NCI-H146 (cell line): Measurements from ENCODE around the gene AMPD1.

Source experiments
- DNase-seq: peaks from one replicate; lab custom pipeline; 2025; lab: John Stamatoyannopoulos, UW

AMPD1 gene

DNA sequence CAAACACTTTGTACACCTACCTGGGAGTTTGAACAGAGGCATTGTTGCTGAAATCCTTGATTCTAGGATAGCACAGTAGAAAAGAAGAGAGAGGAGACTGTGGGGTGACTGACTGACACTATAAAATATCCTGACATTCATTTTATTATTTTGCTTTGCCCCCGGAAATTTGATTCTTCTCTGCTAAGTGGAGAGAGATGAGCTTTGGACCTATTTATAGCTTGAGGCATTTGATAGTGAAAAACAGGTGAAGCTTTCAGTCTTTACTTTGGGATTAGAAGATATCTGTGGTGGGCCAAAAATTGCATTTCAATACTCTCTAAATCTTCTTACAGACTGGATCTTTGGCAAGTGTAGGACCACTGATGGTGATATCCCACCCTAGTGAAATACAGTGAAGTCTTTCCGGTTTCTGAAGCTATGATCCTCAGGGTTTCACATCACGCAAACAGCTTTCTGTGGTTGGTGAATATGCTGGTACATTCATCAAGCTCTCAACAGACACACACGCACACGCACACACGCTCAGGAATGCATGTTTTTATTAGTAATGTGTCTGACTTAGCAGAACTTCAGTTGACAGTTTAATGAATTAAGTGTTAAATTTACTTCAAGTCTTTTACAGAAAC lies at the start of gene AMPD1:
Gene AMPD1 (minus strand): TSS at position 117 of the 629 bp plus-strand sequence. CDS start 75 bp downstream, at position 42.
- DNase-seq: no peak

GRCh38 chr1:114741963-114742746 lies 46.8 kb upstream of the AMPD1 start:
- DNase-seq: no peak

- no peak for DNase-seq
These were observed 45.0 kb upstream of the AMPD1 start for GRCh38 chr1:114740331-114740730.

GRCh38 chr1:114737314-114737849 lies 42.0 kb upstream of the AMPD1 start:
- DNase-seq: no peak

DNA sequence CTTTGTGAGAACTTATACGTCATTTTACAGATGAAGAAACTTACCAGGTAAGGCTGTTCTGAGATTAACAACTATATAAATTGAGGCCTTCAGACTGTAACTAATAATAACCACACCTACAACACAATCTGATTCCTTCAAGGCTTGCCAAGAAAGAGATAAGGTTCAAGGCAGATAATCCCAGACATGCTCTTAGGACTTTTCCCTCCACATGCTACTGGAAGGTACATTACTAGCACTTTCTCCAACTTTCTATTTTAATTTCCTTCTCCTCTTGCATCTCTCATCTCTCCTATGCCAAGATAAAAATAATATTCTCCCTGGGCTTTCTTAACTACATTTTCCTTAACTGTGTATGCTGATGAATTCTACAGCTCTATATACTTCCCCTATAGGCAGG lies 40.1 kb upstream of the AMPD1 start:
- no peak for DNase-seq

- DNase-seq: no peak
These were observed 34.4 kb upstream of the AMPD1 start for GRCh38 chr1:114729782-114730181.

GRCh38 chr1:114728553-114728952 lies 33.2 kb upstream of the AMPD1 start:
- no peak for DNase-seq

GRCh38 chr1:114725230-114725629 lies 29.9 kb upstream of the AMPD1 start:
- no peak for DNase-seq

DNA sequence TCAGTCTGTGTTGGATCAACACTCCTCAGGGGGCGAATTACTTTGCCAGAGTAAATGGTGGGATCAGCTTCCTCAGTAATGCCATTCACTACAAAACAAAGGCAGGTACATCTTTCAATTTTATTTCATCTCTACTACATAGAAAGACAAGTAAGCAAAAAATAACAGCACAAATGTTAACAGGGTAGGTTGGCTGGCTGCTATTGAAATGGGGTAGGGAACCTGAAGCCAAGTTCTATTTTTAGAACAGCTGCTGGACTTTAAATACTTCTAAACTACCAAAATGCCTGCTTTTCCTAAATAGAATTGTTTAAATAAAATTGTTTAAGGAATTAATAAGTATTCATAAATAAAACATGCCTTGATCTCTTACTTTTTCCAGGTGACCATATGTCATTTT lies 28.6 kb upstream of the AMPD1 start:
- DNase-seq: no peak

DNA sequence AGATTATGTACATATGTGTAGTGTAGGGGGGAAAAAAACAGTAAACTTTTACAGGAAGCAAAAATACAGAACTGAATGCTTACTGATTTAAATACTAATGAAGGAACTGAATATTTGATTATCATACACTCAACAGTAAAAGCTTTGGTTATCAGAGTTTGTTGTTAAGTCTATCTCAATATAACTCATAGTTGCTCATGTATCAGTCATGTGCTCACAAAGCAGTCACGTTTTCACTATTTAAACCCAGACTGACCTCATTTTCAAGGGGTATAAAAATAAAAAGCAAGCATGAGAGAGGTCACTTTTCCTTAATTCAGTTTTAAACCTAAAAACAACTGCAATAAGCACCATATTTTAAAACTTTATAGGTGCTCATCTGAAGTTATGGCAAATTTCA lies 28.1 kb upstream of the AMPD1 start:
- no peak for DNase-seq

DNA sequence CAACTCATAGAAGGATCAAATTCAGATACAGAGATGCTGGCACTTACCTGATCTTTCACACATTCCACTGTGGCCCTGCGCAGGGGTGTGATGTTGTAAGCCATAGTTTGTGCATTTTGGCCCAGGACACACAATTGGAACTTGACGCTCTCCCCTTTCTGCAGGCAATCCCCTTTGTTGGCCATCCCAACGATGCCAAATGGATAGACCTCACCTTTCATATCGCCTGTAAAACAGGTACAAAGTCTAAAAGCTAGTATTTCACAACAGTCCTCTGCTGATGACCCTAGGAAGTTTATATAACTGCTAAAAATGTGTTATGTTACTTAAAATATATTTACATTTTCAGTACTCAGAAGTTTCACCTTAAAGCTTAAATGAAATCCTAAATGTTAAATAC lies 25.1 kb upstream of the AMPD1 start:
- no peak for DNase-seq

DNA sequence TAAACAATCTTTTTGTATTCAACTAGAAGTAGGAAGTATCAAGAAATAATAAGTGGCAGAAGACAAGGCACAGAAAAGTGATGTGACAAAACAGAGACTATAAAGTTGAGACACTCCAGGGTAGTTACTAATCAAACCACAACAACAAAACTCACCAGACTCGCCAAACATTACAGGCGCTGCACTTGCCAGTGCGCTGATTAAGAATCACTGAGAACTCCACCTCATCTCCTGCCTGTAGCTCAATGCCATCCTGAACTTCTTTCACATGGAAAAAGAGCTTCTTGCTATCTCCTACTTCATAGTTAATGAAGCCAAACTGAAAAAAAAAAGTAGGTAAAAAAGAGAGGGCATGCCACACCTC lies 24.1 kb upstream of the AMPD1 start:
- no peak for DNase-seq

DNA sequence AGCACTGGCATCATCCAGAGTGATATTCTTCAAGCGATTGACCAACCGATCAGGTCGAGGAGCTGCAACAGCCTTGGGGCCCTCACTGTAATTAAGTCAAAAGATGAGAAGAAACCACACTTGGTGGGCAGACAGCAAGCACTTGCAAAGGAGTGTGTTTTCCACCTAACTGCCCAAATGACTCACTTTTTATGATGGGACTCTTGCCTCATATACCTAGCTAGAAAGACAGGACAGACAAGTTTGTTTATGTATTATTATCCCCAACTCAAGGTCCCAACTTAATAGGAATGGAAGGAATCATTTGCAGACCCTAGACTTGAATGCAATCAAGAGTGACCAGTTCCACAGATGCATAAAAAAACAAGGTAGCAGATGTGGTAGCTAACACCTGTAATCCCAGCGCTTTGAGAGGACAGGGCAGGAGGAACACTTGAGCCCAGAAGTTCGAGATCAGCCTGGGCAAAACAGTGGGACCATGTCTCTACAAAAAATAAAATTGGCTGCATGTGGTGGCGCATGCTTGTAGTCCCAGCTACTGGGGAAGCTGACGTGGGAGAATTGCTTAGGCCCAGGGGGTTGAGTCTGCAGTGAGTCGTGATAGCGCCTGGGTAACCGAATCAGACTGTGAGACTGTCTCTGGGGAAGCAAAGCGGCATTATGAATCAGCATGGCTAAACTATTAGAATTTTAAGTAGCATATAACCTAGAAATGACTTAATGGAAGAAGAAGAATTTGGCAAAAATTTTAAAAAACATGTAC lies 23.5 kb upstream of the AMPD1 start:
- DNase-seq: no peak

GRCh38 chr1:114716304-114717170 lies 21.2 kb upstream of the AMPD1 start, which contains the start of gene NRAS:
Gene NRAS (minus strand): TSS chr1:114716771. CDS start chr1:114716160, 611 bp downstream.
- peak; percentile 87 for DNase-seq

DNA sequence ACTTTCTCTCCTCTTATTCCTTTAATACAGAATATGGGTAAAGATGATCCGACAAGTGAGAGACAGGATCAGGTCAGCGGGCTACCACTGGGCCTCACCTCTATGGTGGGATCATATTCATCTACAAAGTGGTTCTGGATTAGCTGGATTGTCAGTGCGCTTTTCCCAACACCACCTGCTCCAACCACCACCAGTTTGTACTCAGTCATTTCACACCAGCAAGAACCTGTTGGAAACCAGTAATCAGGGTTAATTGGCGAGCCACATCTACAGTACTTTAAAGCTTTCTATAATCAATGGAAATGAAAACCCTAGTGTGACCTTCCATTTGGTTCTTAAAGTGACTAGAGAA lies 20.6 kb upstream of the AMPD1 start:
- peak; percentile 31 for DNase-seq

DNA sequence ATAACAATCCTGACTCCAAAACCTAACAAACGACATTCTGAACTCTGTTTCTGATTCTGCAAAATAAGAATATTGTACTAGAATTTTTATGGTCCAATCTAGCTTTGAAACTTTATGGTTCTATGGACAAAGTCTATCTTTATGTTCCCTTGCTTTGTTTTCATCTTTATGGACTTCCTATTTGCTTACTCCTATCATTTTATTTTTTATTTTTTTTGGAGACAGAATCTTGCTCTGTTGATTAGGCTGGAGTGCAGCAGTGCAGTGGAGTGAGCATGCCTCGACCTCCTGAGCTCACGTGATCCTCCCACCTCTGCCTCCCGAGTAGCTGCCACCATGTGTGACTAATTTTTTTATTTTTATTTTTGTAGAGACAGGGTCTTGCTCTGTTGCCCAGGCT lies 17.6 kb upstream of the AMPD1 start:
- DNase-seq: no peak

DNA sequence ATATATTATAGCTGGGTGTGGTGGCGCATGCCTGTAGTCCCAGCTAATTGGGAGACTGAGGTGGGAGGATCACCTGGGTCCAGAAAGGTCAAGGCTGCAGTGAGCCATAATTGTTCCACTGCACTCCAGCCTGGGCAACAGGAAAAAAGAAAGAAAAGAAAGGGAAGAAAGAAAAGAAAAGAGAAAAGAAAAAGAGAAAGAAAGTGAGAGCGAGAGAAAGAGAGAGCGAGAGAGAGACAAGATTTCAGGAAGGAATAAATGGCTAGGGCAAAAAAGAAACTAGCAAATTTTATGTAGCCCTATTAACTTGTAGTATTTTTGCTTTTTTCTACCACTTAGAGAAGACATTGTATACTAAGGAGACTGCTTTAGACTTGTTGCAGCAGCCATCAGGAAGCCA lies 15.0 kb upstream of the AMPD1 start:
- DNase-seq: no peak

GRCh38 chr1:114707604-114708003 lies 12.3 kb upstream of the AMPD1 start:
- no peak for DNase-seq

- DNase-seq: no peak
These were observed 7.9 kb upstream of the AMPD1 start for GRCh38 chr1:114703242-114703641.

DNA sequence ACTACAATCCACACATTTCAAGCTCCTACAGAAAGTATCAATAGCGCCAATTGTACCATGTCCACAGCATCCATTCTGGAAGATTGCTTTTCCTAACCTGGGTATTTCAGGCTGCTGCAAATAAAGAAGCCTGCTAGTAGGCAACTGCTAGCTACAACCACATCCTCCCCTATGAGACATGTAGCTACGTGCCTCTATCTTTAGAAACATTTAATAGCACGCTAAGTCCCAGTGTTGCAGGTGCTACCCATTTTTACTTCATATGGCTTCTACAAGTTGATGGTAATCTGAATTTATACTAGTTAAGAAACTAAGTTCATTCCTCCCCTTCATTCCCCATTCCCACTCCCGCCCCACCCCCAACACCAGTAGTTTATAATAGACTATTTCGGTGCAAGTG lies 7.4 kb upstream of the AMPD1 start:
- DNase-seq: no peak

GRCh38 chr1:114701931-114702330 lies 6.6 kb upstream of the AMPD1 start:
- no peak for DNase-seq
